GM18907 (cell line): Measurements from ENCODE around the gene CDKN1A.
"Not testable (repeated sequence)": the region's sequence is repeated elsewhere in the genome, so short reads cannot be mapped to it uniquely, and the experiment has no call there.

Source experiments
- ATAC-seq: cut with Tn5 transposase; IDR thresholded peaks from one replicate; pipeline ENCODE4 v1.9.1; 2021; ENCODE audit warnings: mild to moderate bottlenecking, moderate library complexity; ENCODE audit not compliant: unreplicated experiment

The CDKN1A gene

GRCh38 chr6:36678488-36679042 lies at the start of gene CDKN1A:
Gene CDKN1A (plus strand): TSS chr6:36678714. CDS start chr6:36684102, 5,388 bp downstream.
- peak; percentile 42 for ATAC-seq

- no peak for ATAC-seq
Measured at GRCh38 chr6:36629784-36630183, 48.7 kb upstream of the CDKN1A start.

- no peak for ATAC-seq
Measured at GRCh38 chr6:36631326-36632011, 47.0 kb upstream of the CDKN1A start.

- ATAC-seq: no peak
Measured at GRCh38 chr6:36633370-36633769, 45.1 kb upstream of the CDKN1A start.

GRCh38 chr6:36633915-36634314 lies 44.6 kb upstream of the CDKN1A start:
- ATAC-seq: no peak

GRCh38 chr6:36634317-36635108 lies 44.0 kb upstream of the CDKN1A start:
- no peak for ATAC-seq

- no peak for ATAC-seq
Measured at GRCh38 chr6:36636283-36636682, 42.2 kb upstream of the CDKN1A start.

- no peak for ATAC-seq
Measured at GRCh38 chr6:36636687-36637418, 41.7 kb upstream of the CDKN1A start.

- no peak for ATAC-seq
Measured at GRCh38 chr6:36638579-36638978, 39.9 kb upstream of the CDKN1A start.

- no peak for ATAC-seq
Measured at GRCh38 chr6:36639171-36639808, 39.2 kb upstream of the CDKN1A start.

- no peak for ATAC-seq
Measured at GRCh38 chr6:36641543-36641942, 37.0 kb upstream of the CDKN1A start.

- no peak for ATAC-seq
Measured at GRCh38 chr6:36642913-36643817, 35.3 kb upstream of the CDKN1A start.

GRCh38 chr6:36643977-36644376 lies 34.5 kb upstream of the CDKN1A start:
- no peak for ATAC-seq

GRCh38 chr6:36649086-36649485 lies 29.4 kb upstream of the CDKN1A start:
- ATAC-seq: no peak

GRCh38 chr6:36649701-36650484 lies 28.6 kb upstream of the CDKN1A start:
- ATAC-seq: no peak

GRCh38 chr6:36650848-36651478 lies 27.6 kb upstream of the CDKN1A start:
- ATAC-seq: no peak

- ATAC-seq: no peak
Measured at GRCh38 chr6:36651659-36652379, 26.7 kb upstream of the CDKN1A start.

GRCh38 chr6:36654469-36654868 lies 24.0 kb upstream of the CDKN1A start:
- not testable (repeated sequence) for ATAC-seq
